BE2C (cell line): ENCODE data around the gene AQP10.

Experiments
- DNase-seq: peaks from one replicate; pipeline ENCODE4 v3.0.0-alpha.2; 2020
- H3K27me3 ChIP-seq: fragments of 250-450 bp; sonication (Bioruptor Pico); 2 replicates; pipeline ENCODE4 v1.5.1; 2020; ENCODE audit warnings: mild to moderate bottlenecking
- H3K36me3 ChIP-seq: fragments of 250-450 bp; sonication (Bioruptor Pico); 2 replicates; pipeline ENCODE4 v1.5.1; 2020; ENCODE audit warnings: mild to moderate bottlenecking
- H3K4me1 ChIP-seq: fragments of 250-450 bp; sonication (Bioruptor Pico); 2 replicates; pipeline ENCODE4 v1.5.1; 2020
- H3K4me3 ChIP-seq: 2 replicates; pipeline ENCODE4 v1.5.1; 2011; ENCODE audit warnings: low read depth, low read length
- H3K9me3 ChIP-seq: fragments of 250-450 bp; sonication (Bioruptor Pico); 2 replicates; pipeline ENCODE4 v1.5.1; 2020
- TF ChIP-seq, protein P1 (sequence below): IDR thresholded peaks from 2 replicates; pipeline ENCODE4 v1.5.1; 2012; ENCODE audit warnings: mild to moderate bottlenecking, low read depth, low read length

The AQP10 gene

DNA sequence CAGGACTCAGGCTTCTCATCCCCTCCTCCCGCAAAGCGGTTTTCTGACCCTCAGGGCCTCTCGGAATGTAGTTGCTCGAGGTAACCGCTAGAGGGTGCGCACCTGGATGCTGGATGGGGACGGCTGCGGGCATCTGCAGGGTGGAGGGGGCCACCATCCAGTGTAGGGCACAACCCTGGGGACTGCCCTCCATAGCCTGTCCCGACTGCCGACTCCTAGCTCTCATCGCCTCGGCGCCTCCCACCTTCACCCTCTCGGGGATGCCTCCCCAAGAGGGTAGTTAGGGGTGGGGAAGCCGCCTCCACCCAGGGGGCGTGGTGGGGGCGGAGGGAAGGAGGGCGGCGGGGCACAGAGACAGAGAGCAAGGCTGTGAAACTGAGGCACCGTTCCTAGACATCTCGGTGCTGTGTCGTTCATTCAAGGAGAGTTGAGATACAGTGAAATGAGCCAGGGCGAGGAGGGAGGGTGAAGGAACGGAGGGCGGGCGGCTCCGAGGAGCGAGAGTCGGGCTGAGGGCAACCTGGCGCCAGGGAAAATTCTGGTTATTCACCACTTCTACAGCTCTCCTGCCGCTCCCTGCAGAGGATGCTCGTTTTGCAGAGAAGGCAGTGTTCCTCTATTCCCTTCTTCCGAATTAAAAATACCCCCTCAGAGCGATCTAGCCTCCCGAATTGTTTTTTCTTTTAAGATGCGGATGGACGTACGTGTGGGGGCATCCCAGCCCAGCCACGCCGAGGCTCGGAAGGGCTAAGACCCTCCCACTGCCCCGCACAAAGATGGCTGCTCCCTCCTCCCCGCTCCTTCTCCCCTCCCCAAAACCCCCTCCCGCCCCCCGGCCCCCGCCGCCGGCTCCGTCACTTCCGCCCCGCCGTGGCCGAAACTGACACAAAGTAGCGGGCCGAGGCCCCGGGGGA, 4.0 kb downstream of the AQP10 start, which contains the start of gene ATP8B2:
ATP8B2 (plus strand) TSS at position 857 of the 914 bp plus-strand sequence. CDS start 2,617 bp downstream, outside the sequence.
- Histone ChIP-seq H3K4me3 (peak within 1 kb of the TSS; percentile 95), H3K36me3 (peaks cover 7% of the 10 kb centered on the region; the same call in 1 of the 2 replicates), H3K27me3 (no peaks in the 10 kb centered on the region), H3K4me1 (peaks cover 30% of the 10 kb centered on the region), H3K9me3 (no peaks in the 10 kb centered on the region)
- TF ChIP-seq, protein P1, sequence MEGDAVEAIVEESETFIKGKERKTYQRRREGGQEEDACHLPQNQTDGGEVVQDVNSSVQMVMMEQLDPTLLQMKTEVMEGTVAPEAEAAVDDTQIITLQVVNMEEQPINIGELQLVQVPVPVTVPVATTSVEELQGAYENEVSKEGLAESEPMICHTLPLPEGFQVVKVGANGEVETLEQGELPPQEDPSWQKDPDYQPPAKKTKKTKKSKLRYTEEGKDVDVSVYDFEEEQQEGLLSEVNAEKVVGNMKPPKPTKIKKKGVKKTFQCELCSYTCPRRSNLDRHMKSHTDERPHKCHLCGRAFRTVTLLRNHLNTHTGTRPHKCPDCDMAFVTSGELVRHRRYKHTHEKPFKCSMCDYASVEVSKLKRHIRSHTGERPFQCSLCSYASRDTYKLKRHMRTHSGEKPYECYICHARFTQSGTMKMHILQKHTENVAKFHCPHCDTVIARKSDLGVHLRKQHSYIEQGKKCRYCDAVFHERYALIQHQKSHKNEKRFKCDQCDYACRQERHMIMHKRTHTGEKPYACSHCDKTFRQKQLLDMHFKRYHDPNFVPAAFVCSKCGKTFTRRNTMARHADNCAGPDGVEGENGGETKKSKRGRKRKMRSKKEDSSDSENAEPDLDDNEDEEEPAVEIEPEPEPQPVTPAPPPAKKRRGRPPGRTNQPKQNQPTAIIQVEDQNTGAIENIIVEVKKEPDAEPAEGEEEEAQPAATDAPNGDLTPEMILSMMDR: peak; percentile 93
- peak; percentile 88 for DNase-seq

GRCh38 chr1:154325583-154326545, 5.0 kb downstream of the AQP10 start:
- TF ChIP-seq, protein P1: peak; percentile 76
- peak; percentile 91 for DNase-seq
- H3K27me3 ChIP-seq: no peaks in the 10 kb centered on the region
- H3K36me3 ChIP-seq: peaks cover 11% of the 10 kb centered on the region; the same call in 1 of the 2 replicates
- peak overlapping the region; percentile 95 for H3K4me3 ChIP-seq
- H3K4me1 ChIP-seq: peaks cover 30% of the 10 kb centered on the region
- H3K9me3 ChIP-seq: no peaks in the 10 kb centered on the region

- TF ChIP-seq, protein P1: no peak
- H3K4me1 ChIP-seq: peaks cover 24% of the 10 kb centered on the region
- no peaks in the 10 kb centered on the region for H3K9me3 ChIP-seq
- peaks cover 19% of the 10 kb centered on the region for H3K36me3 ChIP-seq
- H3K4me3 ChIP-seq: peak overlapping the region; percentile 95
- DNase-seq: no peak
- no peaks in the 10 kb centered on the region for H3K27me3 ChIP-seq
These were observed 5.9 kb downstream of the AQP10 start for GRCh38 chr1:154326546-154327465.

DNA sequence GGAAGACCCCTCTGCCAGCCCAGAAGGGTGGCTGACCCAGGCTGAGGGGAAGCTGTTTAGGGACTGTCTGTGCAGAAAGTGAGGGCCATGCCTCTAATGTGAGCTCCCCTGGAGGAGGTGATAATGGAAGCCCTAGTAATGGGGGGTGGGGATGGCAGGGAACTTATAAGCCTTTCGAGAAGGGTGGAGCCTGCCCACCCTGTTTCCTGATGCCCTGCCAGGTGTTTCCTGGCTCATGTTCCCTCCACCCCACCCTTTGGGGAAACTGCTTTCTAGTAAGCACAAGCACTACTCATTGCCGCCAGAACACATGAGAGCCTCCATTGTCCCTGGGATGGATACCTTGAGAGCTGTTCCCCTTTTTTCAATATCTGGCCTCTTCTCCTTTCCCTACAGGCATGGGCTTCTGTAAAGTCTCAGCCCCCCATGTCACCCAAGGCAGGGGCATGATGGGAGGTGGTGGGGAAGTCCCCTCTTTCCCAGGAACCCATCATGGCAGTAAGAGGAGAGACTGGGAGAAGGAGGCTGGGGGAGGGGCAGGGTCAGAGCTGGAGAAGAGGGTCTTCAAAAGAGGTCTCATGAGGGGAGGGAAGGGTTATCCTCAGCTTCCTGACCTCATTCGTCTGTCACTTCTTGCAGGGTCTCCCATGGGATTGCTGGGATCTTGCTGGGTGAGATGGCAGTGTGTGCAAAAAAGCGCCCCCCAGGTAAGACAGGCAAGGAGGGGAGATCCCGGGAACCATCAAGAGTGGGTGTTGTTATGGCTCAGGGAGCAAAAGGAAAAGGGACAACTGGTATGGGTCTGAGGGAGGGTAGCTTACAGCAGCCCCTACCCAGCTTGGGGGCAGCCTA, 6.8 kb downstream of the AQP10 start:
- no peaks in the 10 kb centered on the region for H3K9me3 ChIP-seq
- H3K27me3 ChIP-seq: no peaks in the 10 kb centered on the region
- H3K36me3 ChIP-seq: peaks cover 28% of the 10 kb centered on the region
- H3K4me3 ChIP-seq: peak overlapping the region; percentile 58
- TF ChIP-seq, protein P1: no peak
- peaks cover 24% of the 10 kb centered on the region for H3K4me1 ChIP-seq
- DNase-seq: no peak
